Mesodermal cell (in vitro differentiated cells): ENCODE results near the gene CCNF.

Experiments
- H3K27ac ChIP-seq: 2 replicates; pipeline ENCODE4 v1.7.0; 2013; ENCODE audit warnings: mild to moderate bottlenecking, low read depth, low read length, moderate library complexity; ENCODE audit not compliant: severe bottlenecking
- H3K36me3 ChIP-seq: 2 replicates; pipeline ENCODE4 v1.7.1; 2013; ENCODE audit warnings: mild to moderate bottlenecking, low read length, moderate library complexity; ENCODE audit not compliant: control insufficient read depth, insufficient read depth
- H3K4me1 ChIP-seq: one replicate; pipeline ENCODE4 v1.7.1; 2013; ENCODE audit warnings: mild to moderate bottlenecking, low read length; ENCODE audit not compliant: insufficient read depth, control insufficient read depth, poor library complexity, severe bottlenecking
- H3K4me3 ChIP-seq: 2 replicates; pipeline ENCODE4 v1.7.0; 2013; ENCODE audit warnings: low read length, control low read depth, mild to moderate bottlenecking; ENCODE audit not compliant: insufficient read depth, poor library complexity, severe bottlenecking; ENCODE audit errors: extremely low read depth
- H3K9me3 ChIP-seq: 2 replicates; pipeline ENCODE4 v1.7.1; 2013; ENCODE audit warnings: mild to moderate bottlenecking, low read length, moderate library complexity; ENCODE audit not compliant: control insufficient read depth
- whole genome bisulfite sequencing, 2 experiments: methylation state at CpG; one replicate each; pipeline ENCODE4 v1.1.5; 2013; ENCODE audit warnings: missing lambda C conversion rate in 2 of 2; ENCODE audit not compliant: insufficient coverage in 2 of 2; 5-methylcytosine and 5-hydroxymethylcytosine counted together

The CCNF gene

GRCh38 chr16:2497695-2498484 is 68.6 kb downstream of the CCNF start:
- H3K4me3 ChIP-seq: no peak overlapping the region
- H3K36me3 ChIP-seq: no peaks in the 10 kb centered on the region
- 94 to 96% methylated on average over 26 of the region's 26 CpGs for WGBS, 2 experiments
- H3K9me3 ChIP-seq: no peaks in the 10 kb centered on the region
- no peak overlapping the region for H3K27ac ChIP-seq
- H3K4me1 ChIP-seq: peaks cover 5% of the 10 kb centered on the region

GRCh38 chr16:2498531-2499253 is 69.4 kb downstream of the CCNF start:
- Histone ChIP-seq H3K9me3 (no peaks in the 10 kb centered on the region), H3K27ac (no peak overlapping the region), H3K36me3 (no peaks in the 10 kb centered on the region), H3K4me1 (peaks cover 5% of the 10 kb centered on the region), H3K4me3 (no peak overlapping the region)
- 92 to 96% methylated on average over 13 to 14 of the region's 15 CpGs for WGBS, 2 experiments

- WGBS, 2 experiments: 94% methylated on average over 2 of the region's 6 CpGs; no CpG with 5 or more reads in 1 of the 2 experiments
- Histone ChIP-seq H3K4me1 (peaks cover 5% of the 10 kb centered on the region), H3K4me3 (no peak overlapping the region), H3K9me3 (no peaks in the 10 kb centered on the region), H3K36me3 (no peaks in the 10 kb centered on the region), H3K27ac (no peak overlapping the region)
Observed at GRCh38 chr16:2499454-2499853, 70.2 kb downstream of the CCNF start.

GRCh38 chr16:2499890-2500429 is 70.7 kb downstream of the CCNF start:
- Histone ChIP-seq H3K9me3 (no peaks in the 10 kb centered on the region), H3K4me1 (peaks cover 5% of the 10 kb centered on the region), H3K27ac (no peak overlapping the region), H3K4me3 (no peak overlapping the region), H3K36me3 (no peaks in the 10 kb centered on the region)
- WGBS, 2 experiments: 95 to 96% methylated on average over 24 to 28 of the region's 29 CpGs

- Histone ChIP-seq H3K9me3 (no peaks in the 10 kb centered on the region), H3K27ac (no peak overlapping the region), H3K36me3 (no peaks in the 10 kb centered on the region), H3K4me3 (no peak overlapping the region), H3K4me1 (peaks cover 5% of the 10 kb centered on the region)
- 84 to 90% methylated on average over 16 to 18 of the region's 20 CpGs for WGBS, 2 experiments
Observed at GRCh38 chr16:2500430-2500917, 71.2 kb downstream of the CCNF start.

GRCh38 chr16:2500918-2501750 is 71.9 kb downstream of the CCNF start:
- Histone ChIP-seq H3K36me3 (no peaks in the 10 kb centered on the region), H3K9me3 (no peaks in the 10 kb centered on the region), H3K4me1 (peaks cover 5% of the 10 kb centered on the region), H3K27ac (no peak overlapping the region), H3K4me3 (peak overlapping the region; percentile 35)
- 57 to 66% methylated on average over 15 to 18 of the region's 23 CpGs for WGBS, 2 experiments

GRCh38 chr16:2501946-2502895 is 73.0 kb downstream of the CCNF start:
- WGBS, 2 experiments: 85 to 93% methylated on average over 15 to 16 of the region's 18 CpGs
- Histone ChIP-seq H3K4me1 (peaks cover 5% of the 10 kb centered on the region), H3K9me3 (no peaks in the 10 kb centered on the region), H3K4me3 (no peak overlapping the region), H3K27ac (no peak overlapping the region), H3K36me3 (no peaks in the 10 kb centered on the region)

GRCh38 chr16:2505695-2506094 is 76.4 kb downstream of the CCNF start:
- Histone ChIP-seq H3K4me1 (peaks cover 5% of the 10 kb centered on the region), H3K27ac (no peak overlapping the region), H3K9me3 (no peaks in the 10 kb centered on the region), H3K36me3 (no peaks in the 10 kb centered on the region), H3K4me3 (no peak overlapping the region)
- WGBS, 2 experiments: 88 to 92% methylated on average over 14 of the region's 14 CpGs

GRCh38 chr16:2507052-2507659 is 77.9 kb downstream of the CCNF start:
- H3K9me3 ChIP-seq: no peaks in the 10 kb centered on the region
- no peak overlapping the region for H3K27ac ChIP-seq
- no peak overlapping the region for H3K4me3 ChIP-seq
- peaks cover 7% of the 10 kb centered on the region for H3K4me1 ChIP-seq
- 84 to 85% methylated on average over 13 to 14 of the region's 14 CpGs for WGBS, 2 experiments
- no peaks in the 10 kb centered on the region for H3K36me3 ChIP-seq
